ENCODE results near the gene HOXC11.

- no peak for TF ChIP-seq CTCF (conservative IDR thresholded peaks at IDR 0.05)
- no peak for TF ChIP-seq EZH2 (IDR thresholded peaks at IDR 0.05; ENCODE audit: low read depth)
These were observed 21.5 kb downstream of the HOXC11 start for GRCh38 chr12:53994264-53995001.
